CD4-positive, alpha-beta T cell treated with Interleukin-15 for 4 hours (primary cell): ENCODE data around the gene CCHCR1.
"Not testable (repeated sequence)": the region's sequence is repeated elsewhere in the genome, so short reads cannot be mapped to it uniquely, and the experiment has no call there.

Experiments
- DNase-seq: peaks from one replicate; pipeline ENCODE4 v3.0.0-alpha.2; 2020; ENCODE audit warnings: low spot score

CCHCR1 gene

DNA sequence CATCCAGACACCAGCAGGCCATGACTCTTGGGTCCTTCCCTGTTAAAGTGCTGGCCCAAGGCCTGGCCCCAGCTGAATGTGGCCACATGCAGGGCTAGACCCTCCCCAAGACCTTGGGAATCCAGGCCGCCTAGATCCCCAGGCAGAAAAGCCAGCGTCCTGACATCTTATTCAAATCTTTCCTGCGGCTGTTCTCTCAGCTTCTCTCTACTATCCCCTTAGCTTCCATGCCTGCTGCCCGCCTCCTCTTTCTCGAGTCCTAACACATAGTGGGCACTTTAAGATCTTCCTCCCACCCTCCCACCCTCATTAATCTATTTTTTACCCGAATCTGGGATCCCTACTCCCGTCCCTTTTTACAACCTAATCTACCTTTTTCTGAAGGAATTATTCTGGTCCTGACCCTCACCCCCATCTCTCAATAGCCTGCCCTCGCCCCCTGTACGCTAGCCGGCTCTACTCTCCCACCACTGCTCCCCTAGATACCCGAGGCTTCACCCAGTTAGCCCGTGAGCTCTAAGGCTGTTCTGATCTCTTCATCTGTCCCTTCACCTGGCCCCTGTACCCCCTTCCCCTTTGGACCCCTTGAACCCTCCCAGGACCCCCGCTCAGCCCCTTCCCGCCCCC is at the start of gene CCHCR1:
Gene CCHCR1, minus strand, starts transcription at position 290 of the 627 bp plus-strand sequence. Its CDS starts 202 bp downstream, at position 88.
- no peak for DNase-seq

- no peak for DNase-seq
These were observed 48.0 kb upstream of the CCHCR1 start for GRCh38 chr6:31205638-31206037.

DNA sequence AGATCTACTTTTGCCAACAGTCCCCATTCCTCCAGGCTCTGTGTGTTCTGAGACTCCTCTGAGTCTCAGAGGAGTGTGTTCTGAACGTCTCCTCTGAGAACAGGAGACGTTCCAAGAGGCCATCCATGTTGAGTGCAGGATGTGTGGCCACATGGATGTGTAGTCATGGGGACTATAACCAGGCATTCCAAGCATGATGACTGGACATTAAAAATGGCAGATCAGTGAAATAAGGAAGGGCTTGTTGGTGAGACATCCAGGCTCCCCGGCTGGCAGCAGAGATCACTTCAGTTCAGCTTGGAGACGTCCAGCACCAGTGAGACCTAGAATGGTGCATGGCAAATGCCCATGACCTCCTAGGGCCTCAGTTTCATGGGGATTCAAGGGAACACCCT is 47.1 kb upstream of the CCHCR1 start:
- DNase-seq = no peak

DNA sequence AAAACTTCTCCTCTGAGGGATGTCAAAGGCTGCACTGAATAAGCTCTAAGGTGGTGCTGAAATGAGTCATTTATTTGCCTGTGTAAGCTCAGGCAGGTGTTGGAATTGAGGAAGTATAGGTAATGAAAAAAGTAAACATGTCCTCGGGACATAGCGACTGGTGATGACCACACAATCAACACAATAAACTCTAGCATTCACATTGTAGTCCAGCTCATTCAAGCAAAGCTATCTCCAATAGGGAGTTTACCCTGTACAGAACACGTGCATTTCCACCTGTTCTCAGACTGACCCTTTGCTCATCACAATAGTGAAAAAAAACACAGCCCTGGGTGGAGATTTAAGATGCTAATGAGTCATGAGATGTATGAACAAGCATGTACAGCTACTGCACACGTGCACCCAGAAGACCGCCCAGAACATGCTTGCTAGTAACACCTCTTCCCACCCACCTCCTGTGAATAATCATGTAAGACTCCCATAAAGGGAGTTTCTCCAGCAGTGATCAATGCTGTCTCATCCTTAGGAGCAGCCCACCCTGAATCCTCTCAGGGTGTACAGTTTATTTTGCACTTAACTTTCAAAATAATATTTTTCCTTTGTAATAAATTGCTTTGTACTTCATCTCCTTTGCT is 45.9 kb upstream of the CCHCR1 start:
- peak; percentile 64 for DNase-seq

DNA sequence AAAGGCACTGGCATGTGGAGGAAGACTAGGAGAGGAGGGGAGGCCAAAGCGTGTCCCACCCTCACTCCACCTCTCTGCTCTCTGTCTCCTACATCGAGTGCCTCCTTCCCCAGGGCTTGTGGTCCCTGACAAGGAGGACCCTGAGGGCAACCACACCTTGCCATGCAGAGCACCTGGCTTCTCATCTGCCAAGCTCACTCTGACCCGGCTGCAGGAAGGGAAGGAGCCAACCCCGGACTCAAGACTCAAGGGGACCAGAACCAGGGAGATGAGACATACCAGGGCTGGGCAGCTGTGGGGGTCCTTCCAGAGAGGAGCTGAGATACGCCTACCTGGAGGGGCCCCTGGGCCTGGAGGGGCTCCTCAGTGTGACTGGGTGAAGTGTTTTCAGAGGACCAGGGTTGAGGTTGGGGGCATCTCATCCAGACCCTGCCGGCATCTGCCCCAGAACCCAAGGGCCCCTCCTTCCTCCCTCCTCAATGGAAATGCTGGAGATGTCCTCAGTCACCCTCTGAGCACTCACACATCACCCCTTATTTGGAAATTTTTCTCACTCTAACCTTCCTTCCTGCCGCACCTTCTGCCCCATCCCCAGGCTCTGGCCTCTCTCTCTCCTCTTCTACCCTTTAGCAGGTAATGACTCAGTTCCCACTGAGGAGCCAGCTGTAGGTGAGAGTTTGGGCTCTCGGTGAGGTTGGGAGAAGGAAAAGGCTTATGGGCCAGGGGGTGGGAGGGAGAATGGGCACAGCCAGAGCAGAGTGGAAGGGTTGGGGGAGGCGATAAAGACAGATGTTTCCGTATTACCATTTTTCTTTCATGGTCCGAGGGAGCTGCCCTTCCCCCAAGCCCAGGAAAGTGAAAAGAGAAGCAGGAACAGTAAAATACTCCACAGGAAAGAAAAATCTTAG is 44.9 kb upstream of the CCHCR1 start:
- DNase-seq = no peak

GRCh38 chr6:31199105-31199452 is 41.5 kb upstream of the CCHCR1 start:
- not testable (repeated sequence) for DNase-seq

DNA sequence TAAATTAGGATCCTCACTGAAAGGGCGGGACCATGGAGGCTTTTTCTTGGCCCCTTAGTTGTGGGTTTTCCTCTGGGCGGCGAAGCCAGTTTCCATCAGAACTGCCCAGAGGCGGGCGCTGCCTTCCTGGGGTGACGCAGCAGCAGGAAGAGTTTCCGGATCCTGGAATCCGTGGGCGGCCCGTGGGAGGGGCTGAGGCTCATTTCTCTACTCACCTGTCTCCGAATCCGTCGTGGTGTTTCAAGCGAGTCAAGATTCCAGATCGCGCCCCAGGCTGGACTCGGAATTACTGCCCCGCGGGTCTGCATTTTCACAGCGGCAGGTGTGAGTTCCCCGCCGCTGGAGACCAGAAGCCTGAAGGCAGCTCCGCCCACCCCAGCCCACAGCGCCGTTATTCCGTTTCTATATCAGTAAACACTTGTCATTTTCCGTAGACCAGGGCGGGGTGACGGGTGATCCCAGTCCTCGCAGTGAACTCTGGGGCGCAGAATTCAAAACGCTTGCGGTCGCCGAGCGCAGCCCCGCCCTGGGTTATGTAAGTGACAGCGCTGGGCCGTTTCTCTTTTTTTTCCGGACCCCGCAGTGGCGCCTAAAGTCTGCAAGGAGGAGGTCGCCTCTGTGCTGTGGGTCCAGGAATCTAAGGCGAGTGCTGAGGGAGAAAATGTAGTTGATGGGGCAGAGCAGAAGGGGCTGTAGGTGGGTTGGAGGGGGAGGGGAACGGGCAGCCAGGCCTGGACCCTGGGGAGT is 40.1 kb upstream of the CCHCR1 start:
- DNase-seq = peak; percentile 94

GRCh38 chr6:31196251-31197022 is 38.8 kb upstream of the CCHCR1 start:
- not testable (repeated sequence) for DNase-seq

- DNase-seq = not testable (repeated sequence)
These were observed 37.8 kb upstream of the CCHCR1 start for GRCh38 chr6:31195308-31195979.

- DNase-seq = no peak
These were observed 36.6 kb upstream of the CCHCR1 start for GRCh38 chr6:31194061-31194834.

DNA sequence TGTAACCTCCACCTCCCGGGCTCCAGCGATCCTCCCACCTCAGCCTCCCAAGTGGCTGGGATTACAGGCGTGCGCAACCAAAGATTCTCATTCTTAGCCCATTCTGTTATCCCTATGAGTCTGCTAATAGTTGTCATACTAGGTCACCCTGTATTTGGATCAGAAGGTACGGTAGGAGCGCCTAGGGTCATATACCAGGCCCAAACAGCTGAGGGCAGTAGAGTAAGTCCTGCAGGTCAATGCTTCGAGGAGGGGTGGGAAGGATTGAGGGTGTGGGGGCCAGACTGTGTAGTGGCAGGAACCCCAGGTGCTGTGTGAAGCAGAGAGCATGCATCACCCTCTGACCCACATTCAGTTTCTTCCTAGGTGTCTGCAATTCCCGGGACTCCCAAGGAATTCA is 35.6 kb upstream of the CCHCR1 start:
- no peak for DNase-seq

- DNase-seq = peak; percentile 69
These were observed 35.0 kb upstream of the CCHCR1 start for GRCh38 chr6:31192431-31193105.

DNA sequence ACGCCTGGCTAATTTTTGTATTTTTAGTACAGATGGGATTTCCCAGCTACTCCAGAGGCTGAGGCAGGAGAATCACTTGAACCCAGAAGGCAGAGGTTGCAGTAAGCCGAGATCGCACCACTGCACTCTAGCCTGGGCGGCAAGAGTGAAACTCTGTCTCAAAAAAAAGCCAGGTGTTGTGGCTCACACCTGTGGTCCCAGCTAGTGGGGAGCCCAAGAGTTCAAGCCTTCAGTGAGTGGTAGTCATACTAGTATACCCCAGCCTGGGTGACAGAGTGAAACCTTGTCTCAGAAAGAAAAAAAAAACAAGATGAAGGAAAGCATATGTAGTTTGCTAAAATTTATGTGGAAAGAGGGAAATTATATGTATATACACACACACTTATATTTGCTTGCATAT is 32.9 kb upstream of the CCHCR1 start:
- DNase-seq = no peak

DNA sequence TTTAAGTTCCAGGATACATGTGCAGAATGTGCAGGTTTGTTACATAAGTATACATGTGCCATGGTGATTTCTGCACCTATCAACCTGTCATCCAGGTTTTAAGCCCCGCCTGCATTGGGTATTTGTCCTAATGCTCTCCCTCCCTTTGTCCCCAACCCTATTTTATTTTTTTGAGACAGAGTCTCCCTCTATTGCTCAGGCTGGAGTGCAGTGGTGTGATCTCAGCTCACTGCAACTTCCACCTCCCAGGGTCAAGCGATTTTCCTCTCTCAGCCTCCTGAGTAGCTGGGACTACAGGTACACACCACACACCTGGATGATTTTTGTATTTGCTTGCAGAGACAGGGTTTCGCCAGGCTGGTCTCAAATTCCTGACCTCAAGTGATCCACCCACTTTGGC is 31.6 kb upstream of the CCHCR1 start:
- not testable (repeated sequence) for DNase-seq

DNA sequence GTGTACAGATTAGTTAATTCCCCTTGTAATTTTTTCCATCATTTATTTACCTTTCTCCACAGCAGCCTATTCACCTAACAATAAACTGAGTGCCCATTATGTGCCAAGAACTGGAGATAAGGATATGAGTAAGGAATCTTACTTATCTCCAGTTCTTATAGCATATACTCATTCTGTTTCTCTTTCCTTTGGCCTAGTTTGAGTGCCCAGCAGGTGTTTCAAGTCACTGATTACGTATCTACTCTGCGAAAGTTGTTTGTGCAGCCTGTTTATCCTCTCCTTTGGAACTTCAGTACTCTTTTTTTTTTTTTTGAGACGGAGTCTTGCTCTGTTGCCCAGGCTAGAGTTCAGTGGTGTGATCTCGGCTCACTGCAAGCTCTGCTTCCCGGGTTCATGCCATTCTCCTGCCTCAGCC is 30.2 kb upstream of the CCHCR1 start:
- DNase-seq = no peak

DNA sequence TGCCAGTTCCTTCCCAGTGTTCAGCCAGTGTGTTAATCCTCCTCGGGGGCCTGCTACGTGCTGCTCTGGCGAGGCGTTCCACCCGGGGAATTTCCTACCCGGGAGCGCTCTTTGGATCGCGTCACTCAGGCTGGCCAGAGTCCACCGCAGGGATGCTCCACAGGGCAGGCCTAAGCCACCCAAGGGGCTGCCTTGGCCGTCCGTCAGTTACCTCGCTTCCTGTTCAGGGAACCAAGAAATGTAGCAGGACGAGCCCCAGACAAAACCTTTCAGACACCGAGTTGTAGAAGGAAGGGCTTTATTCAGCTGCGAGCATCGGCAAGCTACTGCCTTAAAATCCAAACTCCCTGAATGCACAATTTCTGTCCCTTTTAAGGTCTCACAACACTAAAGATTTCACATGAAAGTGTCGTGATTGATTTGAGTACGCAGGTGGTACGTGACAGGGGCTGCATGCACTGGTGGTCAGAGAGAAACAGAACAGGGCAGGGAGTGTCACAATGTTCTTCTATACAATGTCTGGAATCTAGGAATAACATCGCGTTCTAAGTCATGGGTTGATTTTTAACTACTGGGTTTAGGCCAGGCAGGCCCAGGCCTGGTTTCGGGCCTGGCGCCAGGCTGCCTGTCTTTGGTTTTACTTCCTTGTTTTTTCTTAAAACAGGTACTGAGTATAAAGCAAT is 28.6 kb upstream of the CCHCR1 start:
- no peak for DNase-seq

DNA sequence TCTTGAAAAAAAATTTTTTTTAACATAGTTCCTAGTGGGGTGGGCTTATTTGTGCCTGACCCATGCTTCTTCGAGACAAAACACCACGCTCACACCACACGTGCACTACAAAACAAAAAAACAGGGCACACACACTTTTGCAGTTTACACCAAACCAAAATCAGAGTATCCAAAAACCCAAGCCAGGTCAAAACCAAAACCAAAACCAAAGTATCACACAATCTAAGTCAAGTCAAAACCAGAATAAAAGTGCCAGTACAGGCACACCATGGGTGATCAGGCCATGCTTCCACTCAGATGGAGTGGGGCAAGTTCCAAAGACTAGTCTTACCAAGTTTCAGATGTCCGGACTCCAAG is 28.1 kb upstream of the CCHCR1 start:
- not testable (repeated sequence) for DNase-seq

GRCh38 chr6:31183859-31184258 is 26.3 kb upstream of the CCHCR1 start:
- DNase-seq = not testable (repeated sequence)

GRCh38 chr6:31183287-31183686 is 25.7 kb upstream of the CCHCR1 start:
- not testable (repeated sequence) for DNase-seq
